ENCODE measurements around the gene CREB3L1. TPM values are rescaled to one million over a fixed set of nuclear protein-coding genes. Genes with fewer than 3 reads are reported as not detected.

Gene CREB3L1
- total RNA-seq, 6 experiments from 2014 or later: 282 to 328 (median 310) TPM

GRCh38 chr11:46250745-46251052 lies 26.8 kb upstream of the CREB3L1 start:
- Mint-ChIP-seq H3K27ac (peak overlapping the region; percentile 100), H3K36me3 (ENCODE audit: low read depth) (no peaks in the 10 kb centered on the region)

GRCh38 chr11:46251954-46252353 lies 25.5 kb upstream of the CREB3L1 start:
- DNase-seq: no peak
- Mint-ChIP-seq H3K4me1 (ENCODE audit: low read depth) (peaks cover 49% of the 10 kb centered on the region), H3K27me3 (ENCODE audit: insufficient read depth) (peaks cover 5% of the 10 kb centered on the region), H3K4me3 (no peak overlapping the region), H3K27ac (peak overlapping the region; percentile 19; the same call in 1 of the 2 replicates), H3K36me3 (ENCODE audit: low read depth) (no peaks in the 10 kb centered on the region), H3K9me3 (no peaks in the 10 kb centered on the region)
- no peak for TF ChIP-seq CTCF (IDR thresholded peaks at IDR 0.05)

More at GRCh38 chr11:46250745-46251052, 26.8 kb upstream of the CREB3L1 start:
- no peaks in the 10 kb centered on the region for H3K9me3 Mint-ChIP-seq
- DNase-seq: no peak
- TF ChIP-seq CTCF (IDR thresholded peaks at IDR 0.05): no peak
- H3K4me1 Mint-ChIP-seq (ENCODE audit: low read depth): peaks cover 58% of the 10 kb centered on the region
- H3K27me3 Mint-ChIP-seq (ENCODE audit: insufficient read depth): peaks cover 5% of the 10 kb centered on the region
- no peak overlapping the region for H3K4me3 Mint-ChIP-seq

- Mint-ChIP-seq H3K9me3 (no peaks in the 10 kb centered on the region), H3K4me1 (ENCODE audit: low read depth) (peaks cover 44% of the 10 kb centered on the region), H3K27ac (no peak overlapping the region), H3K27me3 (ENCODE audit: insufficient read depth) (peaks cover 5% of the 10 kb centered on the region), H3K36me3 (ENCODE audit: low read depth) (no peaks in the 10 kb centered on the region), H3K4me3 (no peak overlapping the region)
- DNase-seq: no peak
- no peak for TF ChIP-seq CTCF (IDR thresholded peaks at IDR 0.05)
Observed at GRCh38 chr11:46252373-46252914, 25.0 kb upstream of the CREB3L1 start.

GRCh38 chr11:46253258-46254132 lies 24.0 kb upstream of the CREB3L1 start:
- H3K27ac Mint-ChIP-seq: no peak overlapping the region

GRCh38 chr11:46254133-46254491 lies 23.4 kb upstream of the CREB3L1 start:
- DNase-seq: no peak
- no peaks in the 10 kb centered on the region for H3K36me3 Mint-ChIP-seq (ENCODE audit: low read depth)
- H3K27me3 Mint-ChIP-seq (ENCODE audit: insufficient read depth): no peaks in the 10 kb centered on the region
- H3K27ac Mint-ChIP-seq: no peak overlapping the region
- no peaks in the 10 kb centered on the region for H3K9me3 Mint-ChIP-seq
- no peak for TF ChIP-seq CTCF (IDR thresholded peaks at IDR 0.05)
- no peak overlapping the region for H3K4me3 Mint-ChIP-seq
- peaks cover 27% of the 10 kb centered on the region for H3K4me1 Mint-ChIP-seq (ENCODE audit: low read depth)

More at GRCh38 chr11:46253258-46254132, 24.0 kb upstream of the CREB3L1 start:
- Mint-ChIP-seq H3K27me3 (ENCODE audit: insufficient read depth) (peaks cover 2% of the 10 kb centered on the region; the same call in 1 of the 2 replicates), H3K4me1 (ENCODE audit: low read depth) (peaks cover 33% of the 10 kb centered on the region), H3K36me3 (ENCODE audit: low read depth) (no peaks in the 10 kb centered on the region), H3K4me3 (no peak overlapping the region), H3K9me3 (no peaks in the 10 kb centered on the region)
- DNase-seq: no peak
- TF ChIP-seq CTCF (IDR thresholded peaks at IDR 0.05): no peak

Data from HFFc6 (cell line).